Measurements from ENCODE around the gene BFSP2.

DNA sequence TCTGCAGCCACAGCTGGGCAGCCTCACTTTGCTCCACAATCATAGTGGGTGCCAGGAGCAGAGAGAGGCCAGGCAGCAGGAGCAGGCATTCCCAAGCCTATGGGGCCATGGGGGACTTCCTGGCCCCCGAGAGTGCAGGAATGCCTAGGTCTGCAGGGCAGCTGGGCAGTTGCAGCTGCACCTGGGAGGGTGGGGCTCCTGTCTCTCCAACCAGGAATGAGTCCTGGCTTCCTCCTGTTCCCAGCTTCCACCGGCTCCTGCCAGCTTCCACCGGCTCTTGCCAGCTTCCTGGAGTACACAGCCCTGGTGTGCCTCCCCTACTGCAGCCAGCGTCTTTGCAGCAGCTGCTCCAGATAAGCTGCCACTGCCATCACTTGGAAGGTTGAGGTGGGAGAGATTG lies 87.3 kb downstream of the BFSP2 start:
- TF ChIP-seq CTCF (IDR thresholded peaks at IDR 0.05; ENCODE audit: insufficient read depth, low read length, poor library complexity, severe bottlenecking) (no peak), EZH2phosphoT487 (conservative IDR thresholded peaks at IDR 0.05; ENCODE audit: low read length) (no peak)
